Endothelial cell of umbilical vein (primary cell): ENCODE results near the gene SMTNL1.

Experiments
- GATA2 ChIP-seq: IDR thresholded peaks from 2 replicates; pipeline ENCODE4 v1.7.0; 2011; ENCODE audit warnings: low read depth, mild to moderate bottlenecking, moderate library complexity, mixed read lengths, low read length; ENCODE audit not compliant: insufficient read length, insufficient read depth
- POLR2A ChIP-seq: IDR thresholded peaks from 2 replicates; pipeline ENCODE4 v1.6.1; 2012; ENCODE audit warnings: low read depth, mild to moderate bottlenecking, control low read depth, low read length
- TF ChIP-seq, protein P1 (sequence below), 2 donors: IDR thresholded peaks; 1 replicate in 1 of 2; 2 replicates in 1 of 2; pipeline ENCODE4 v1.5.1; 2011; ENCODE audit warnings: low read length in 2 of 2, mild to moderate bottlenecking in 2 of 2, moderate library complexity in 2 of 2, control low read depth in 1 of 2, inconsistent platforms in 1 of 2, low read depth in 1 of 2; ENCODE audit not compliant: insufficient read depth in 1 of 2; ENCODE audit errors: extremely low read depth in 1 of 2

DNA sequence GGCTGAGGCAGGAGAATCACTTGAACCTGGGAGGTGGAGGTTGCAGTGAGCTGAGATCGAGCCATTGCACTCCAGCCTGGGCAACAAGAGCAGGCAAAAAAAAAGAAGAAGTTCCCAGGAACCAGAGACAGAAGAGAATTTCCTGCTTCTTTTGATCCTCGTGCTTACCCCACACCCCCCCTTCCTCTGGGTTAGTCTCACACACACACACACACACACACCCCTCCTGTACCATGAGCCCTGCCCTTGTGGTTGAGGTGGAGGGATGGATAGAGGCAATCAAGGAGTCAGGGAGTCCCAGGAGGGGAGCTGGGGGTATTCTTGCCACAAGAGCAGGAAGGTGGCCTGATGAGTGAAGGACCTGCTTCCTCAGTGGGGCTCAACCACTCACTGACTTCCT lies 34.2 kb downstream of the SMTNL1 start:
- TF ChIP-seq, protein P1, sequence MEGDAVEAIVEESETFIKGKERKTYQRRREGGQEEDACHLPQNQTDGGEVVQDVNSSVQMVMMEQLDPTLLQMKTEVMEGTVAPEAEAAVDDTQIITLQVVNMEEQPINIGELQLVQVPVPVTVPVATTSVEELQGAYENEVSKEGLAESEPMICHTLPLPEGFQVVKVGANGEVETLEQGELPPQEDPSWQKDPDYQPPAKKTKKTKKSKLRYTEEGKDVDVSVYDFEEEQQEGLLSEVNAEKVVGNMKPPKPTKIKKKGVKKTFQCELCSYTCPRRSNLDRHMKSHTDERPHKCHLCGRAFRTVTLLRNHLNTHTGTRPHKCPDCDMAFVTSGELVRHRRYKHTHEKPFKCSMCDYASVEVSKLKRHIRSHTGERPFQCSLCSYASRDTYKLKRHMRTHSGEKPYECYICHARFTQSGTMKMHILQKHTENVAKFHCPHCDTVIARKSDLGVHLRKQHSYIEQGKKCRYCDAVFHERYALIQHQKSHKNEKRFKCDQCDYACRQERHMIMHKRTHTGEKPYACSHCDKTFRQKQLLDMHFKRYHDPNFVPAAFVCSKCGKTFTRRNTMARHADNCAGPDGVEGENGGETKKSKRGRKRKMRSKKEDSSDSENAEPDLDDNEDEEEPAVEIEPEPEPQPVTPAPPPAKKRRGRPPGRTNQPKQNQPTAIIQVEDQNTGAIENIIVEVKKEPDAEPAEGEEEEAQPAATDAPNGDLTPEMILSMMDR (IDR thresholded peaks at IDR 0.05; ENCODE audit: extremely low read depth in 1 of 2, insufficient read depth in 1 of 2, low read depth in 1 of 2, low read length in 2 of 2): no peak
- no peak for TF ChIP-seq GATA2
- no peak for TF ChIP-seq POLR2A
